Kidney epithelial cell (primary cell): ENCODE data around the gene CEP170B. TPM values are rescaled to one million over a fixed set of nuclear protein-coding genes. Genes with fewer than 3 reads are reported as not detected.

Experiments used
- DNase-seq: peaks from one replicate; pipeline ENCODE4 v3.0.0-alpha.2; 2010; ENCODE audit warnings: low read depth
- H3K27me3 ChIP-seq: 2 replicates; pipeline ENCODE4 v1.6.0; 2011; ENCODE audit warnings: low read length; ENCODE audit not compliant: control insufficient read depth, insufficient read depth
- H3K36me3 ChIP-seq: 2 replicates; pipeline ENCODE4 v1.5.1; 2011; ENCODE audit warnings: low read length; ENCODE audit not compliant: control insufficient read depth, insufficient read depth
- H3K4me3 ChIP-seq: 2 replicates; pipeline ENCODE4 v1.5.1; 2011; ENCODE audit warnings: low read depth, mild to moderate bottlenecking, control low read depth, low read length
- CTCF ChIP-seq: IDR thresholded peaks from 2 replicates; pipeline ENCODE4 v1.5.1; 2011; ENCODE audit warnings: mild to moderate bottlenecking, moderate library complexity, low read length, control low read depth, inconsistent platforms; ENCODE audit not compliant: insufficient read depth, poor library complexity, severe bottlenecking
- total RNA-seq: library from RNA; depleted of rRNA; stranded (reverse); fragments of >200 nt; gene quantifications from 2 replicates; pipeline ENCODE4 v1.2.3, GENCODE V29; 2015

Gene CEP170B
- total RNA-seq, 1 donor from 2014 or later = 51.9 TPM

GRCh38 chr14:104869669-104870367 is 4.8 kb downstream of the CEP170B start:
- no peak for TF ChIP-seq CTCF
- Histone ChIP-seq H3K4me3 (no peak overlapping the region), H3K27me3 (no peaks in the 10 kb centered on the region), H3K36me3 (no peaks in the 10 kb centered on the region)
- DNase-seq = no peak

GRCh38 chr14:104870368-104871144 is 5.5 kb downstream of the CEP170B start:
- DNase-seq = no peak
- peak; percentile 61 for TF ChIP-seq CTCF
- Histone ChIP-seq H3K36me3 (no peaks in the 10 kb centered on the region), H3K4me3 (no peak overlapping the region), H3K27me3 (no peaks in the 10 kb centered on the region)

- no peak for DNase-seq
- no peak overlapping the region for H3K4me3 ChIP-seq
- no peaks in the 10 kb centered on the region for H3K27me3 ChIP-seq
- no peak for TF ChIP-seq CTCF
- H3K36me3 ChIP-seq = no peaks in the 10 kb centered on the region
These were observed 6.1 kb downstream of the CEP170B start for GRCh38 chr14:104871145-104871655.

GRCh38 chr14:104871656-104872468 is 6.8 kb downstream of the CEP170B start:
- DNase-seq = no peak
- no peaks in the 10 kb centered on the region for H3K36me3 ChIP-seq
- H3K27me3 ChIP-seq = no peaks in the 10 kb centered on the region
- TF ChIP-seq CTCF = no peak
- H3K4me3 ChIP-seq = no peak overlapping the region

GRCh38 chr14:104872469-104873341 is 7.6 kb downstream of the CEP170B start:
- H3K36me3 ChIP-seq = no peaks in the 10 kb centered on the region
- no peak for TF ChIP-seq CTCF
- no peak for DNase-seq
- no peak overlapping the region for H3K4me3 ChIP-seq
- H3K27me3 ChIP-seq = no peaks in the 10 kb centered on the region
